Hematopoietic multipotent progenitor cell (in vitro differentiated cells): ENCODE measurements around the gene TCEA3. TPM values are rescaled to one million over a fixed set of nuclear protein-coding genes. Genes with fewer than 3 reads are reported as not detected.
A peak's percentile ranks its signal among the peaks of the same experiment; 100 is the strongest.

Source experiments
- DNase-seq, 3 donors: peaks; one replicate each; pipeline ENCODE4 v3.0.0-alpha.2; 2011 to 2015; ENCODE audit warnings: low read depth in 2 of 3, low spot score in 2 of 3
- total RNA-seq: library from RNA; depleted of rRNA; stranded (reverse); fragments of >200 nt; gene quantifications from one replicate; pipeline ENCODE4 v1.2.3, GENCODE V29; 2012

The TCEA3 gene
- total RNA-seq, 1 donor: not detected

DNA sequence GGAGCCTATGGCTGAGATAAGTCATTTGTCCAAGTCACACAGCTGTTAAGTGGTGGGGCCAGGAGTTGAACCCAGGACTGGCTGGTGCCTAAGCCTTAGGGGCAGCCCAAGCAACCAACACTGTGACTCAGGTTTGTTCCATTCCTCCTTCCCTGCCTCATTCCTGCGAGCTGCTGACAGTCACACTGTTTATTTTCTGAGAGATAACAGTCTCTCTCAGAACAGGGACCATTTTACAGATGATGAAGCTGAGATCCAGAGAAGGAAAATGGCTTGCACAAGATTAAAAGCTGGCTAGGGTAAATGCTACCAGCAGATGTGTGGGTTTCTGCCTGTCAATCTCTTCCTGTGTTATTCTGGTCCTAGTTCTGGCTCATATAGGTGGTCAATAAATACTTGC lies 24.3 kb upstream of the TCEA3 start:
- no peak for DNase-seq

DNA sequence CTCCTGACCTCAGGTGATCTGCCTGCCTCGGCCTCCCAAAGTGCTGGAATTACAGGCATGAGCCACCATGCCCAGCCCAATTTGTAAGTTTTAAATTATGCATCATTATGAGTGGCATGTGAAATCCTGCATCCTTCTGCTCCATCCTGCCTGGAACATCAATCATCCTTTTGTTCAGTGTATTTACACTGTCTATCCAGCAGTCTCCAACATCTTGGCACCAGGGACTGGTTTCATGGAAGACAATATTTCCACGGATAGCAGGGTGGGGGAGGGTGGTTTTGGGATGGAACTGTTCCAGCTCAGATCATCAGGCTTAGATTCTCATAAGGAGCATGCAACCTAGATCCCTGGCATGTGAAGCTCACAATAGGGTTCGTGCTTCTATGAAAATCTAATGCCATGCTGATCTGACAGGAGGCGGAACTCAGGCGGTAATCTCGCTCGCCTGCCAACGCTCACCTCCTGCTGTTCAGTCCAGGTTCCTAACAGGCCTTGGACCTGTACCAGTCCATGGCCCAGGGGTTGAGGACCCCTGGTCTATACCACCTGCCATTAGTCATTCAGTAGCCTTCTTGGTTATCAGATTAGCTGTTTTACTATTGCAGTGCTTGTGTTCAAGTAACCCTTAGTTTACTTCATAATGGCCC lies 22.2 kb upstream of the TCEA3 start:
- no peak for DNase-seq

DNA sequence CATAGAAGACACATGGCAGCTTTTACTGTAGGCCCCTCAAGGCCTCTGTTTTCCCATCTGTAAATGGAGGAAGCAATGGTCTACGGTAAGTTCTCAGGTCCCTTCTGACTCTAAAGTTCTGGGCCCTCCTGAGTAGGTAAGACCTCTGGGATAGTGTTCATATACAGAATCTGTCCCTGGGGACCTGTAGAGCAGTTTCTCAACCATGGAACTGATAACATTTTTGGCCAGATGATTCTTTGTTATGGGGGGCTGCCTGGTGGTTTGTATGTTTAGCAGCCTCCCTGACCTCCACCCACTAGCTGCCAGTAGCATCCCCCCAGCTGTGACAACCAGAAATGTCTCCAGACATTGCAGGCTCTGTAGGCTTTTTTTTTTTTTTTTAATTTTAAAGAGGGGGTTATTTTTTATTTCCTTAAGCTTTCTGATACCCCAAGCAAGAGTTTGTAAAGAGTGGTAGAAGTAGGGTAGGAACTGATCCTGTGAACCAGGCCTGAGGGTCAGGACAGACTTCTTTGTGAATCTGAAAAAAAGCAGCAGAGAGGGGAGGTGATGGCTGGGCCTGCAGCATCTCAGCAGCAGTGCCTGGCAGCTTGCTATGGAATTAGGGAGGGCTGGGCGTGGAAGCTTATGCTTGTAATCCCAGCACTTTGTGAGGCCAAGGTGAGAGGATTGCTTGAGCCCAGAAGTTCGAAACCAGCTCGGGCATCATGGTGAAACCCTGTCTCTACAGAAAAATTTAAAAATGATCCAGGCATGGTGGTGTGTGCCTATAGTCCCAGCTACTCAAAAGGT lies 20.2 kb upstream of the TCEA3 start:
- no peak for DNase-seq

DNA sequence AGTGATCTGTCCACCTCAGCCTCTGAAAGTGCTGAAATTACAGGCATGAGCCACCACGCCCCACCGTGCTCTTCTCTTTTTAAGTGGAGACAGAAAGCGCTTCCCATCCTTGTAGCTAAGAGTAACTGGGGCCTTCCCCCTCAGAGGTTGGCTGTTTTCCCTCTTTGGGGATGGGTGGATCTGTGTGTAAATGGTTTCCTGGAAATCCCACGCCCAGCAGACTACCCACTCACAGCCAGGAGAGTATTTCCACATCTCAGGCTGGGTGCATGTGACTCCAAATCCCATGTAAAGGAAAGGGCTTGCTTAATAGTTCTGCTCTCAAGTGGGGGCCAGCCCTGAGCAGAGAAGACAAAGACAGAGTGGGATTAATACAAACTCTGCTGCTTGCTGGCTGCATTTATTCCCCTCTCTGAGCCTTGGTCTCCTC lies 19.6 kb upstream of the TCEA3 start:
- DNase-seq: no peak

DNA sequence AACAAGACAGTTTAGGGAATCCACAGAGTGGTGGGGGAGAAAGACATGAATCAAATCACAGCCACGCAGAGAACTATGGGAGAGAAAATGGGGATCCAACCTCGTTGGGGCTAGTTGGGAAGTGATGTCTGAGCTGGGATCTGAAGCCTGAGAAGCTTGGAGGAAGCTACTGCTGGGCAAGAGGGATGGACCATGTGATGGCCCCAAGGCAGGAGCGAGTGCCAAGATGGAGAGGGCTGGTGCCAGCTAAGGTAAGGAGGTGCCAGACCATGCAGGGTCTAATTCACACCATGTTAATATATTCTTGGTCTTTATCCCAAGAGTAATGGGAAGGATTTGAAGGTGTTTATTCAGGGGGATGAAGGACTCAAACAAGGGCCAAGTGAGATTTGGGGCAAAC lies 18.2 kb upstream of the TCEA3 start:
- no peak for DNase-seq

DNA sequence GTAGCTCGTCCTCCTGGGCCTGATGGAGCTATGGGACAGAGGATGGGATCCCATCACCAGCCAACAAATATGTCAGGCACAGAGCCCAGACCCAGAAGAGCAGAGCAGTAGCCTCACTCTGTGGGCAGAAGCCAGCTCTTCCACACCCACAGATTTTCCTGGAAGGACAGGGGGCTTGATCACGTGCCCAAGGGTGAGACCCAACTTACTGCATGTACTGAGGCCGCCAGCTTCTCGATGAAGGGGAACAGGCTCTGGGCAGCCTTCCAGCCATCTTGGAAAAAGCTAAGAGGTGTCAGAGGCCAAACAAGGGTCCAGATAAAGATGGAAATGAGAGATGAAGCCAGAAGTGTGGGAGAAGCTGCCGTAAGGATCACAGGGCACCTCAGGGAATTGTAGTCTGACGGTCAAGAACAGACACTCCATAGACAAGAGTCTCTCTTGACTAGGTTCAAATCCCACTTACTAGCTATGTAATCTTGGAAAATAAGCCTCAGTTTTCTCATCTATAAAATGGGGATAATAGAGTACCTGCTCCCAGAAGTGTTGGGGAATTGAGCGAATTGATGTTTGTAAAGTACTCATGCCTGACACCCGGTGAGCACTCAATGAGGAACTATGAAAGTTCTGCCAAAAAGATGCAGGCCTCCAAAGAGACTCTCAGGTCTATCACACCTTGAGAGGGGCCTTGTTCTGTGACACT lies 17.0 kb upstream of the TCEA3 start:
- DNase-seq: no peak

DNA sequence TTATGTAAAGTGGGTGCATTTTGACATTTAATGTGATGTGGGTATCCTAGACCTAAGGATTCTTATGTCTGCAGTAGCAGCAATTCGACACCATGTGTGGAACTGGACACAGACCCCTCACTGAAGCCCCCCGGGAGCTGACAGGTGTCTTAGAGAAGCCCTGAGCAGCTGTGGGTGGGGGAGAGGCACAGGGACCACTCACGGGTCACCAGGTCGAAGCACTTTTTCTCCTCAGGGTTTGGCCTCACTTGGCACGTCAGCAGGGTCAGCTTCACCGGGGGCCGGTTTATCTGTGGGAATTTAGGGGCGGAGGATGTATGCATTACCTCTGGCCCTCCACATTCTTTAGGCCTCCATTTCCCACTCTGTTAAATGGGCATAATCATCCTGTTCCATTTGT lies 14.0 kb upstream of the TCEA3 start:
- DNase-seq: no peak

DNA sequence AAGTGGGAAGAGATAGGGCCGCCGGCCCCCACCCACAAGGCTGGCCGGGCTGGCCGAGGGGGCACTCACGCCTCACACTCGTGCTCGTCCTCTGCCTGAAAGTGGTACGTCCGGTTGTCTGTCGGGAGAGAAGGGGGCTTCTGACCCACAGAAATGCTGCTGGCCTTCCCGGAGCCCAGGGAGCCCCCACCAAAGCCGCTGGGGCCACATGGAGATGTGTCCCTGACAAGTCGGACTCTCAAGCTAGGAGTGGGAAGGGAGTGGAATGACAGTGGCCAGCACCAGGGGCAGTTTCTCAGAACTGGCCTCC lies 12.8 kb upstream of the TCEA3 start:
- DNase-seq: no peak

DNA sequence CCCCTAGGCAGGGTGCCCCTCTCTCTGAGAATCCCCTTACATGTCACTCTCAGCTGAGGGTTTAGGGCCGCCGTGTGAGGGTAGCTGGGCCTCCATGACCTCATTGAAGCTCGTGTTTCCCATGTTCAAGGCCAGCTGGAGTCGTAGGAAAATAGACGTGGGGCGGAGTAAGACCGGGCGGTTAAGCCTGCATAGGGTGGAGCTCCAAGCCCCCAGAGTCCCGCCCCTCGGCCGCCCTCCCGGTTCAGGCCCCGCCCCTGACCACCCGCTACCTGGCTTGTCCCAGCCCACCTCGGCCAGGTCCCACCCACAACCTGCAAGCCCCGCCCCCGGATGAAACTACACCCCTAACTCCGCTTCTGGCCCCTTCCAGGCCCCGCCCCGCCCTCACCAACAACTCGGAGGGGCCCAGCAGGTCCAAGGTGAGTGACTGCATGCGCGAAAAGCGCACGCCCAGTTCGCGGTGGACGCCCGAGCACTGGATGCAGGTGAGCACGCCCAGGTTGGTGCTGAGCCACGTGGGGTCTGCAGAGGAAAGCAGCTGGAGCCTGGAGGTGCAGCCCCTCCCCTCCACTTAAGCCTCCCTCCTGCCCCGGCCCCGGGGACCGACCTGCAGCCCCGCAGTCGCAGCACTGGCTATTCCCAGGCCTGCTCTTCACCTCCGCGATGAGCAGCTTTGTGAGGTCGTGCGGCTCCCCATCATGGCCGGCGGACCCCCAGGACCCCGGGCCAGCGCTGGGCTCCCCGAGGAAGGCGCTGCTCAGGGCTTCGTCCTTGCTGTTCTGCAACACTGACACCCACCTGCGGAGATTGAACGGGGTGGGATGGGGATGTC lies 12.2 kb upstream of the TCEA3 start:
- DNase-seq: peak in 2 of 3 donors; percentile 24 to 32

DNA sequence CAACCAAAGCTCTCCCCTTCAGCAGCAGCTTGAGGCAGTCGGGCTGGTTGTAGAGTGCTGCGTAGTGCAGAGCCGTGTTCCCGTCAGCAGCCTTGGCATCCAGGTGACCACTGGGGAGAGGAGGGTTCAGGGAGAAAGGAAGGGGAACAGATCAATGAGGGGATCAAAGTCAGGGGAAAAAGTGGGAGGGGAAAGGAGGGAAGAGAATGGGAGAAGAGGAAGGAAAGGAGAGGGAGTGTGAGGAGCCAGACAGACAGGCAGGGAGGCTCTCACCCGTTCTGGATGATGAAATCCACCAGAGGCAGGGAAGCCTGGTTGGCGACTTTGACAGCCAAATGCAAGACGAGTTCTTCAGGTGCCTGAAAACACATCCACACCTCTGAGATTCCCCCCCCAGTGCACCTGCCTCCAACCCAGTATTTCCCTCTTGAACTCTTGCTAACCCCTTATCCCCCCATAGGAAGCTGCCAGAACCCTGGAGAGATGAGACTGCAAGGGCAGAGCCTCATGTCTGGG lies 9.8 kb upstream of the TCEA3 start:
- no peak for DNase-seq

DNA sequence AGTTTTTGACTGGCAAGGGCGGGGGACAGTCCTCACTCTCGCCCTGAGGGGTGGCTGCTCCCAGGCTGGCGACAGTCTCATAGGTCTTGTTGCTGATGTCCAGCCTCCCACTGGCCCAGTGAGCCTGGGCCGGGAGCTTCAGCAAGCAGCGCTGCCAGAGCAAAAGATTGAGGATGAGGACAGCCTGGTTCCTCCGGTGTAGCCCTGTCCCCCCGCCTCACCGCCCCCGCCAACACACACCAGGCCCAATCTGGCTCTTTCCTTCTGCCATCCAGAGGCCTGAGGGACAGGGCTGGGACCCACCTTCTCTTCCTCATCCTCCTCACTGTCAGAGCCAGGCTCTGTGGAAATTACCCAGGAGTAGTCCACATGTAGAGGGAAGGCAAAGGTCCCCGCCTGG lies 8.6 kb upstream of the TCEA3 start:
- DNase-seq: no peak

DNA sequence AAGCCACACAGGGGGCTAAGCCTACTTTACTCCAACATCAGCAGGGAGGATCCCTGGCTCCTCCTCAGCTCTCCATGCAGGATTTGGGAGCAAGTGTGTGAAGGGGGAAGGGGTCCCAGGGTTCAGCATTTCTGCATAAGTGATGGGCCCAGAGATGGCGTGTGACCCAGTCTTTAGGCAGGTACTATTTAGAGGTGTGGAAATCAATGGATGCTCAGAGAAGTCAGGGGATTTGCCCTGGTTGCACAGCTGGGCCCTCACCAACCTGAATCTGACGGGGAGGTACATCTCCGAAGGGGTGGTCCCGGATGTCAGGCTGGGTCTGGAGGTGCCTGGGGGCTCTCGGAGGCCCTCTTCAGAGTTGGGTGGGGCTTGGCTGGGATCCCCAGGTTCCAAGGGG lies 6.9 kb upstream of the TCEA3 start:
- no peak for DNase-seq

DNA sequence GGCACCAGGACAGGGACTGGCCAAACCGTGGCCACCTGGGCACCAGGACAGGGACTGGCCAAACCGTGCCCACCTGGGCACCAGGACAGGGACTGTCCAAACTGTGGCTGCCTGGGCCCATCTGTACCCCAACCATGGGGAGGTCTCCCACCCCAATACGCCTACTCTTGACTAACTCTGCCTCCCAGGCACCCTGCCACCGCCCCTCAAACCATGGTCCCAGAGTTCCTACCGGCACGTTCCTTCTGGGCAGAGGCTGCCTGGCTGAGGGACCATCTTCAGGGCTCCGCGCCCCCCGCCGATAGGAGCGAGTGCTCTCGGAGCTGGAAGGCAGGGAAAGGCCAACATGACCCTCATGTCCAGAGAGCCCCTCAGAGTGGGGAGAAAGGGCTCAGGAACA lies 6.3 kb upstream of the TCEA3 start:
- DNase-seq: no peak

DNA sequence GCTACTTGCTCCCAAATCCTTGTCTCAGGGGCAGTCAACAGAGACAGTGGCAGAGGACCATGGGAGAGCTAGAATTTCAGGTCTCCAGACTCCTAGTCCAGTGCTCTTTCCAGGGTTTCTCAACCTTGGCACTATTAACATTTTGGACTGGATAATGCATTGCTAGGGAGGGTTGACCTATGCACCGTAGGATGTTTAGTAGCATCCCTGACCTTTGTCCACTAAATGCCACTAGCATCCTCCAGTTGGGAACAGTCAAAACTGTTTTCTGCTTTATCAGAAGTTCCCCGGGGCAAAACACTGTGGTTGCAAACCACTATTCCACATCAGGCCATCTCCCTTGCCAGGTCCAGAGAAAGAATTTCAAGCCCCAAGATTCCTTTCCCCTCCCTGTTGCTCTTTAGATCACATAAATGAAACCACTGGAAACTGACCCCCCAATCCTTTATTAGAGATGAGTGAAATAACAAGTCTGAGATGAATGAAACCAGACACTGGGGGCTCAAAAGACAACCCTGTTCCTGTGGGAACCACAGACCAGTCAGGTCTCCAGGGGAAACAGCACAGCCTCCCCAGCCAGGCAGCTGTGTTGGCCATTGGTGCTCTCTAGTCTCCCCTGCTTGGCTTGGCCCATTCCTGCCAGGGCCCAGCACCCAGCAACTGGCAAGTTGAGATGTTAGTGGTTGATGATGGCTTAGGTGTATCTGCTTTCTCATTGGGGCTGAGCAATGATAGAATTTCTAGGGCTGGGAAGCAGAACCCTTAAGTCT lies 3.8 kb upstream of the TCEA3 start:
- DNase-seq: no peak

DNA sequence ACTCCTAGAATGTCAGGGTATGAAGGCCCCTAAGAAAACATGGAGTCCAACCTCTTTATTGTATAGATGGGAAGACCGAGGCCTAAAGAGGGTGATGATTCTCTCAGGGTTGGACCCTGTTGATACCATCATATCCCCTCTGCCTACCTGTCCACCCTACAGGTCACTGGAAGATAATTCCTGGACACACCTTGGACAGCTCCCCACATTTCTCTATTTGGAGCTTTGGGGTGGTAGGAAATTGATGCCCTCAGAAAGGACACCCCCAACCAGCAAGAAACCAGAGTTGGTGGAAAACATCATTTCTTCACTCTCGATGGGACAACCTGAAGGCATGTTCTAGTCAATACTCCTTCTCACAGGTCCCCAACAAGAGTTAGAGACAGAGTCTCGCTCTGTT lies 3.0 kb upstream of the TCEA3 start:
- DNase-seq: no peak

DNA sequence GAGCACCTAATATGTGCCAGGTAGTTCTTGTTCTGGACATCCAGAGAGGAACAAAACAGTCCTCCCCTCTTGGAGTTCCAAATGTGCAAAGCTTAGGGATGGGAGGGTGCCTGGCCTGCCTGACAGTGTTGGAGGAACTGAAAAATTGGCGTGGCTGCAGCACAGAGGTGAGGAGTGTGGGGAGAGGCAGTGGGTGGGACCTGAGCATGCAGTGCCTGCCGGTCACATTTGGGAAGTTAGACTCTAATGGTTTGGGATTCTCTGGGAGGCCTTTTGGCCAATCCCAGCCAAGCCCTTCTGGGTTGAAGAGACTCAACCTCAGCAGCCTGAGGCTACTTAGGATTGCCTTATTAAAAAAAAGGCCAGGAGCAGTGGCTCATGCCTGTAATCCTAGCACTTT lies 2.3 kb upstream of the TCEA3 start:
- no peak for DNase-seq

DNA sequence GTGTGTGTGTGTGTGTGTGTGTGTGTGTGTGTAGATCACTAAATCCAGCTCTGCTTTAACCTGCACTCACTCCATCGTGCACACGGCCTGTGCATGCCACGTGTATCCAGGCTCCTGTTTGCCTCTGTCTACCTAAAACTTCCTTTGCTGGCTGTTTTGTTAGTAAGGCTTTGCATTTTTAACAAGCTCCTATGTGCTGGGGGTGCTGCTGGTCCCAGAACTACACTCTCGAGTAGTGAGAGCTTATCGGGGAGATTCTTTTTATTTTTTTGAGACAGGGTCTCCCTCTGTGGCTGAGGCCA lies 596 bp upstream of the TCEA3 start:
- no peak for DNase-seq

DNA sequence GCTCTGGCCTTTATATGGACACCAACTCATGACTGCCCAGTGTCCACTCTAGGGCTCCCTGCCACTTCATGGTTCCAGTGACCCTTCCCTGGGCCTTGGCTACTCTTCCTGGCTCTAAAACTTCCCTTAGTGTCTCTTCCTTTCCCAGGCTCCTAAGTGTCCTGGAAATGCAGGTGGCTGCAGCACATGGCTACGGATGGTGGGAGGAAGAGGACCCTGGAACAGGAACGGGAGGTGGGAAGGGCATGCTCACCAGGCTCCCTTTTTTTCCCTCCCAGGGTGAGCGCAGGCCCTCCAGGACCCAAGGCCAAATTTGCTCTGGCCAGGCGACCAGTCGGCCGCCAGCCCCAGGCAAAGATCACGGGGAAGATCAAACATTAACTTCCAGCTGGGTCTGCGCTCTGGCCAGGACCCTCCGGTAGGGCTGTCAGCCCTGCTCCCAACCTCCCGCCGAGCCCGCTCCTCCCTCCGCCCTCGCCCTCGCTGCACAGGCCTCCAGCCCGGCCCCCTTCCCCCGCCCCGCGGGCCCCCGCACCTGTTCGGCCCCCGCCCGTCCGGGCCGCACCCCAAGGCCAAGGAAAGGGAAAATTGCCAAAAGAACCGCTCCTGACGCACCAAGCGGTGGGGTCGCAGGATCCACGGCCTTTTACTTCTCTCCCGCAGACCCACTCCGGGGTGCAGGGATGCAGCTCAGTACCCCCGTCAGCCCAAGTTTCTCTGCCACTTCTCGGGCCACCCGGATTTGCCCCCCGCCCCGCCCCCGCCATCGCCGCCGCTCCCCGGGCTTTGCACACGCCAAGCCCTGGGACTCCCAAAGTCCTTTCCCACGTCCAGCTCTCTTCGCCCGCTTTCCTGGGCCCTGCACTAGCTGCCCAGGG lies 894 bp downstream of the TCEA3 start:
- DNase-seq: no peak

DNA sequence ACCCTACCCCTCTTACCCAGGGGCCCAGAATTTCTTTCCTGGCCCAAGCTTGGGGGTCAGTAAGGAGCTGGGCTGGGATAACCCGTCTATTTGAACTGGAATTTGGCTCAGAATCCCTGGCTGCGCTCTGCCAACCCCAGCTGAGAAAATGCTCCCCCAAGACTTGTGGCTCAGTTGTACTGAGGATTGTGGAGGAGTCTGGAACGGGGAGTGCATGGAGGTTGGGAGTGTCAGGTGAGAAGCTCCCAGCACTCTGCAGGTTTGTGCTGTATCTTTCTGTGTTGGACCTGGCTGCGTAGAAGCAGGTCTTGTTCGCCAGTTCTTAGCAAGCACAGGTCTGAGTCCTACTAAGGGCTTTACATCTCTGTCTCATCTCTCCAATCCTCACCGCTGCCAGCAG lies 1.6 kb downstream of the TCEA3 start:
- no peak for DNase-seq
